ENCODE data around the gene ULK1. TPM values are rescaled to one million over a fixed set of nuclear protein-coding genes. Genes with fewer than 3 reads are reported as not detected.

The ULK1 gene
- total RNA-seq (ENCODE audit: low replicate concordance): 4.9 and 16.0 TPM in 2 replicates

- Histone ChIP-seq H3K27ac (no peak within 1 kb of the TSS), H2AFZ (replicated peaks) (no peak within 1 kb of the TSS), H4K20me1 (ENCODE audit: low read depth) (peaks cover 37% of the 10 kb centered on the region), H3F3A (ENCODE audit: low read depth) (peaks cover 8% of the 10 kb centered on the region), H3K9ac (peak within 1 kb of the TSS; percentile 79), H3K27me3 (no peaks in the 10 kb centered on the region), H3K4me1 (peaks cover 9% of the 10 kb centered on the region), H3K9me3 (ENCODE audit: low read depth) (no peaks in the 10 kb centered on the region), H3K36me3 (no peaks in the 10 kb centered on the region), H3K4me2 (peak within 1 kb of the TSS; percentile 99), H3K4me3 (peak within 1 kb of the TSS; percentile 66), H3K79me2 (ENCODE audit: low read depth) (peaks cover 36% of the 10 kb centered on the region)
- H3K9me3 Mint-ChIP-seq: no peaks in the 10 kb centered on the region
- DNase-seq (ENCODE audit: low spot score): peak; percentile 98
- no peak for TF ChIP-seq EZH2 (IDR thresholded peaks at IDR 0.05)
- TF ChIP-seq CTCF (IDR thresholded peaks at IDR 0.05): no peak
- no peak for TF ChIP-seq EZH2phosphoT487 (IDR thresholded peaks at IDR 0.05)
- H3K4me3 Mint-ChIP-seq: peak within 1 kb of the TSS; percentile 87
- peaks cover 15% of the 10 kb centered on the region for H3K4me1 Mint-ChIP-seq
- H3K27ac Mint-ChIP-seq: no peak within 1 kb of the TSS
- H3K27me3 Mint-ChIP-seq (ENCODE audit: insufficient read depth, low read depth): peaks cover 11% of the 10 kb centered on the region
- H3K36me3 Mint-ChIP-seq: no peaks in the 10 kb centered on the region
Measured at GRCh38 chr12:131894313-131894860, at the start of gene ULK1. ULK1 (plus strand) TSS chr12:131894622; CDS start chr12:131895002, 380 bp downstream.

- no peak for TF ChIP-seq EZH2 (IDR thresholded peaks at IDR 0.05)
- no peak for TF ChIP-seq EZH2phosphoT487 (IDR thresholded peaks at IDR 0.05)
- TF ChIP-seq CTCF (IDR thresholded peaks at IDR 0.05): no peak
- H3K27me3 ChIP-seq: no peaks in the 10 kb centered on the region
- H3K27ac Mint-ChIP-seq: no peak overlapping the region
- no peak for DNase-seq (ENCODE audit: low spot score)
- no peak overlapping the region for H3K4me2 ChIP-seq
- H3K27me3 Mint-ChIP-seq (ENCODE audit: insufficient read depth, low read depth): peaks cover 8% of the 10 kb centered on the region
- H3K4me3 Mint-ChIP-seq: no peak overlapping the region
- H3K36me3 ChIP-seq: no peaks in the 10 kb centered on the region
- H3K4me1 ChIP-seq: no peaks in the 10 kb centered on the region
- H3K79me2 ChIP-seq (ENCODE audit: low read depth): no peaks in the 10 kb centered on the region
- H3F3A ChIP-seq (ENCODE audit: low read depth): no peaks in the 10 kb centered on the region
- no peak overlapping the region for H3K27ac ChIP-seq
- H3K36me3 Mint-ChIP-seq: no peaks in the 10 kb centered on the region
- no peaks in the 10 kb centered on the region for H3K9me3 Mint-ChIP-seq
- H3K9ac ChIP-seq: no peak overlapping the region
- no peaks in the 10 kb centered on the region for H4K20me1 ChIP-seq (ENCODE audit: low read depth)
- H3K9me3 ChIP-seq (ENCODE audit: low read depth): no peaks in the 10 kb centered on the region
- no peak overlapping the region for H2AFZ ChIP-seq (replicated peaks)
- H3K4me1 Mint-ChIP-seq: no peaks in the 10 kb centered on the region
- no peak overlapping the region for H3K4me3 ChIP-seq
Measured at GRCh38 chr12:131844656-131845055, 49.8 kb upstream of the ULK1 start.

- Histone ChIP-seq H3K4me2 (no peak overlapping the region), H3K27ac (no peak overlapping the region), H3K36me3 (no peaks in the 10 kb centered on the region), H3F3A (ENCODE audit: low read depth) (no peaks in the 10 kb centered on the region), H3K9me3 (ENCODE audit: low read depth) (no peaks in the 10 kb centered on the region), H3K4me1 (no peaks in the 10 kb centered on the region), H4K20me1 (ENCODE audit: low read depth) (no peaks in the 10 kb centered on the region), H3K27me3 (no peaks in the 10 kb centered on the region), H3K4me3 (no peak overlapping the region), H3K79me2 (ENCODE audit: low read depth) (no peaks in the 10 kb centered on the region), H2AFZ (replicated peaks) (no peak overlapping the region), H3K9ac (no peak overlapping the region)
- TF ChIP-seq EZH2 (IDR thresholded peaks at IDR 0.05): no peak
- H3K4me1 Mint-ChIP-seq: no peaks in the 10 kb centered on the region
- DNase-seq (ENCODE audit: low spot score): no peak
- H3K4me3 Mint-ChIP-seq: peak overlapping the region; percentile 15
- H3K27me3 Mint-ChIP-seq (ENCODE audit: insufficient read depth, low read depth): peaks cover 5% of the 10 kb centered on the region
- H3K36me3 Mint-ChIP-seq: no peaks in the 10 kb centered on the region
- no peak overlapping the region for H3K27ac Mint-ChIP-seq
- no peaks in the 10 kb centered on the region for H3K9me3 Mint-ChIP-seq
Measured at GRCh38 chr12:131845121-131845520, 49.3 kb upstream of the ULK1 start.

GRCh38 chr12:131847456-131847855 is 47.0 kb upstream of the ULK1 start:
- Histone ChIP-seq H3K36me3 (no peaks in the 10 kb centered on the region), H4K20me1 (ENCODE audit: low read depth) (no peaks in the 10 kb centered on the region), H2AFZ (replicated peaks) (no peak overlapping the region), H3K4me1 (no peaks in the 10 kb centered on the region), H3K4me2 (no peak overlapping the region), H3K27me3 (no peaks in the 10 kb centered on the region), H3K79me2 (ENCODE audit: low read depth) (no peaks in the 10 kb centered on the region), H3K9me3 (ENCODE audit: low read depth) (no peaks in the 10 kb centered on the region), H3K27ac (no peak overlapping the region), H3F3A (ENCODE audit: low read depth) (no peaks in the 10 kb centered on the region), H3K9ac (no peak overlapping the region), H3K4me3 (no peak overlapping the region)
- Mint-ChIP-seq H3K9me3 (no peaks in the 10 kb centered on the region), H3K27ac (no peak overlapping the region), H3K36me3 (no peaks in the 10 kb centered on the region), H3K27me3 (ENCODE audit: insufficient read depth, low read depth) (peaks cover 5% of the 10 kb centered on the region), H3K4me1 (no peaks in the 10 kb centered on the region), H3K4me3 (no peak overlapping the region)
- no peak for DNase-seq (ENCODE audit: low spot score)
- TF ChIP-seq EZH2phosphoT487 (IDR thresholded peaks at IDR 0.05) (no peak), CTCF (IDR thresholded peaks at IDR 0.05) (no peak), EZH2 (IDR thresholded peaks at IDR 0.05) (no peak)
